HepG2 (cell line): ENCODE data around the gene MSMO1. TPM values are rescaled to one million over a fixed set of nuclear protein-coding genes. Genes with fewer than 3 reads are reported as not detected.

Source experiments
- ASH2L ChIP-seq: fragments of 300-600, 200-600 bp; sonication (generic); IDR thresholded peaks from 2 replicates; pipeline ENCODE4 v1.7.0; 2017; ENCODE audit warnings: low read depth, mild to moderate bottlenecking, moderate library complexity, mixed read lengths, low read length; ENCODE audit not compliant: insufficient read length
- FLYWCH1 ChIP-seq: sonication (generic); formaldehyde crosslinking; IDR thresholded peaks from 2 replicates; pipeline ENCODE4 v1.8.1; 2023; ENCODE audit warnings: mild to moderate bottlenecking, missing genetic modification reagents
- FOXA3 ChIP-seq: IDR thresholded peaks from 2 replicates; pipeline ENCODE4 v1.6.1; 2016; ENCODE audit warnings: missing genetic modification reagents, missing compliant biosample characterization
- JDP2 ChIP-seq: sonication (generic); formaldehyde crosslinking; IDR thresholded peaks from 2 replicates; pipeline ENCODE4 v1.8.1; 2022; ENCODE audit warnings: missing genetic modification reagents, borderline replicate concordance
- KAT8 ChIP-seq: IDR thresholded peaks from 2 replicates; pipeline ENCODE4 v1.6.1; 2016; ENCODE audit warnings: missing genetic modification reagents, missing compliant biosample characterization
- NFE2L2 ChIP-seq: fragments of 150-350 bp; IDR thresholded peaks from 2 replicates; pipeline ENCODE4 v1.6.1; 2014; ENCODE audit warnings: low read length
- PATZ1 ChIP-seq: sonication (generic); formaldehyde crosslinking; IDR thresholded peaks from 2 replicates; pipeline ENCODE4 v1.4.0; 2020; ENCODE audit warnings: missing genetic modification reagents
- PHF5A ChIP-seq: IDR thresholded peaks from one replicate; pipeline ENCODE4 v1.6.1; 2018; ENCODE audit warnings: low read depth, missing genetic modification reagents; ENCODE audit not compliant: unreplicated experiment
- STAT5B ChIP-seq: sonication (generic); formaldehyde crosslinking; IDR thresholded peaks from 2 replicates; pipeline ENCODE4 v1.4.0; 2020; ENCODE audit warnings: missing genetic modification reagents
- USF2 ChIP-seq, 2 experiments: sonication (generic) in 1 of 2; formaldehyde crosslinking in 1 of 2; IDR thresholded peaks; 2 replicates each; pipeline versions ENCODE4 v1.5.1 to v1.6.1; 2011 to 2020; ENCODE audit warnings: borderline replicate concordance in 1 of 2, low read depth in 1 of 2, low read length in 1 of 2, mild to moderate bottlenecking in 1 of 2, missing genetic modification reagents in 1 of 2, moderate library complexity in 1 of 2
- polyA plus RNA-seq, 8 experiments: library from polyadenylated mRNA; depleted of rRNA in 3 of 8; stranded (reverse) in 7 of 8; unstranded in 1 of 8; fragments of >200 nt; fragmentation: Illumina TruSeq in 4 of 8; extraction: Trizol in 4 of 8; gene quantifications; 2 replicates each; pipeline versions ENCODE4 v1.2.1 to v1.2.3, GENCODE V29; 2011 to 2016; ENCODE audit warnings: low read depth in 4 of 8, missing spikeins in 1 of 8, mixed read lengths in 1 of 8; ENCODE audit not compliant: insufficient read depth in 1 of 8
- total RNA-seq, 5 experiments: library from RNA; depleted of rRNA; stranded (reverse); fragments of >200 nt; fragmentation: Illumina TruSeq; extraction: Trizol; gene quantifications; 2 replicates each; pipeline ENCODE4 v1.2.3, GENCODE V29; 2016; ENCODE audit warnings: low read depth in 1 of 5
- TF ChIP-seq, protein P1 (sequence below): IDR thresholded peaks from 2 replicates; pipeline ENCODE4 v1.6.1; 2016
- TF ChIP-seq, protein P2 (sequence below): sonication (generic); formaldehyde crosslinking; IDR thresholded peaks from 2 replicates; pipeline ENCODE4 v1.8.0; 2022; ENCODE audit warnings: mild to moderate bottlenecking, missing genetic modification reagents, moderate library complexity
- TF ChIP-seq, protein P3 (sequence below): sonication (generic); IDR thresholded peaks from 2 replicates; pipeline ENCODE4 v1.6.1; 2016; ENCODE audit warnings: low read depth, borderline replicate concordance
- TF ChIP-seq, protein P4 (sequence below), 2 experiments: sonication (generic) in 1 of 2; formaldehyde crosslinking in 1 of 2; IDR thresholded peaks; 2 replicates each; pipeline versions ENCODE4 v1.4.0 to v1.6.1; 2016 to 2020; ENCODE audit warnings: borderline replicate concordance in 1 of 2, low read depth in 1 of 2, mild to moderate bottlenecking in 1 of 2, missing genetic modification reagents in 1 of 2
- TF ChIP-seq, protein P5 (sequence below): IDR thresholded peaks from 2 replicates; pipeline ENCODE4 v1.6.1; 2016; ENCODE audit warnings: missing compliant biosample characterization, missing genetic modification reagents, borderline replicate concordance

The MSMO1 gene
- total and polyA plus RNA-seq, 2 of the 13 experiments (the other 11 are each of a cell fraction or from before 2014, with no cell fraction given) = 98.1 to 216 TPM

DNA sequence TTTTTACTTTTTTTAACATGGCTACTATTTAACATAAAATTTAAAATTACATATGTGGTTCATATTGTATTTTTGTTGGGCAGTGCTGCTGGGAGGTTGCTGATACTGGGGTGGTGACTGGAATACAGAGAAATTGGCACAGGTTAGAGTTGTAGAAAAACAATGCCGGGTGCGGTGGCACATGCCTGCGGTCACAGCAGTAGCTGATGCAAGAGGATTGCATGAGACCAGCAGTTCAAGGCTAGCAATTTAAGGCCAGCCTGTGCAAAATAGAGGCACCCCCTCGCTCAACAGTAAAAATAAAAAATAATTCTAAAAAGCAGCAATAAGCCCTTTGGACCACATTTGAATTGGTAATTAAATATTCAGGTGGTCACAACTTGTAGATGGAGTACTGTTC lies 39.6 kb downstream of the MSMO1 start (continued):
- peak; percentile 65; the same call in 1 of the 2 replicates for TF ChIP-seq PATZ1 (CRISPR knock-in tag)
- no peak for TF ChIP-seq PHF5A (CRISPR knock-in tag)
- TF ChIP-seq, protein P1, sequence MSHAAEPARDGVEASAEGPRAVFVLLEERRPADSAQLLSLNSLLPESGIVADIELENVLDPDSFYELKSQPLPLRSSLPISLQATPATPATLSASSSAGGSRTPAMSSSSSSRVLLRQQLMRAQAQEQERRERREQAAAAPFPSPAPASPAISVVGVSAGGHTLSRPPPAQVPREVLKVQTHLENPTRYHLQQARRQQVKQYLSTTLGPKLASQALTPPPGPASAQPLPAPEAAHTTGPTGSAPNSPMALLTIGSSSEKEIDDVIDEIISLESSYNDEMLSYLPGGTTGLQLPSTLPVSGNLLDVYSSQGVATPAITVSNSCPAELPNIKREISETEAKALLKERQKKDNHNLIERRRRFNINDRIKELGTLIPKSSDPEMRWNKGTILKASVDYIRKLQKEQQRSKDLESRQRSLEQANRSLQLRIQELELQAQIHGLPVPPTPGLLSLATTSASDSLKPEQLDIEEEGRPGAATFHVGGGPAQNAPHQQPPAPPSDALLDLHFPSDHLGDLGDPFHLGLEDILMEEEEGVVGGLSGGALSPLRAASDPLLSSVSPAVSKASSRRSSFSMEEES = peak; percentile 76; the same call in 1 of the 2 replicates
- TF ChIP-seq KAT8 (CRISPR knock-in tag) = peak; percentile 50
- TF ChIP-seq FOXA3 = peak; percentile 62
- TF ChIP-seq STAT5B (CRISPR knock-in tag) = no peak
- TF ChIP-seq, protein P2, sequence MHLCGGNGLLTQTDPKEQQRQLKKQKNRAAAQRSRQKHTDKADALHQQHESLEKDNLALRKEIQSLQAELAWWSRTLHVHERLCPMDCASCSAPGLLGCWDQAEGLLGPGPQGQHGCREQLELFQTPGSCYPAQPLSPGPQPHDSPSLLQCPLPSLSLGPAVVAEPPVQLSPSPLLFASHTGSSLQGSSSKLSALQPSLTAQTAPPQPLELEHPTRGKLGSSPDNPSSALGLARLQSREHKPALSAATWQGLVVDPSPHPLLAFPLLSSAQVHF (CRISPR knock-in tag) = no peak
- TF ChIP-seq, protein P3, sequence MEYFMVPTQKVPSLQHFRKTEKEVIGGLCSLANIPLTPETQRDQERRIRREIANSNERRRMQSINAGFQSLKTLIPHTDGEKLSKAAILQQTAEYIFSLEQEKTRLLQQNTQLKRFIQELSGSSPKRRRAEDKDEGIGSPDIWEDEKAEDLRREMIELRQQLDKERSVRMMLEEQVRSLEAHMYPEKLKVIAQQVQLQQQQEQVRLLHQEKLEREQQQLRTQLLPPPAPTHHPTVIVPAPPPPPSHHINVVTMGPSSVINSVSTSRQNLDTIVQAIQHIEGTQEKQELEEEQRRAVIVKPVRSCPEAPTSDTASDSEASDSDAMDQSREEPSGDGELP = peak; percentile 40; the same call in 1 of the 2 replicates
- no peak for TF ChIP-seq JDP2 (CRISPR knock-in tag)
- TF ChIP-seq ASH2L = no peak
- no peak for TF ChIP-seq FLYWCH1 (CRISPR knock-in tag)
- TF ChIP-seq, protein P4, sequence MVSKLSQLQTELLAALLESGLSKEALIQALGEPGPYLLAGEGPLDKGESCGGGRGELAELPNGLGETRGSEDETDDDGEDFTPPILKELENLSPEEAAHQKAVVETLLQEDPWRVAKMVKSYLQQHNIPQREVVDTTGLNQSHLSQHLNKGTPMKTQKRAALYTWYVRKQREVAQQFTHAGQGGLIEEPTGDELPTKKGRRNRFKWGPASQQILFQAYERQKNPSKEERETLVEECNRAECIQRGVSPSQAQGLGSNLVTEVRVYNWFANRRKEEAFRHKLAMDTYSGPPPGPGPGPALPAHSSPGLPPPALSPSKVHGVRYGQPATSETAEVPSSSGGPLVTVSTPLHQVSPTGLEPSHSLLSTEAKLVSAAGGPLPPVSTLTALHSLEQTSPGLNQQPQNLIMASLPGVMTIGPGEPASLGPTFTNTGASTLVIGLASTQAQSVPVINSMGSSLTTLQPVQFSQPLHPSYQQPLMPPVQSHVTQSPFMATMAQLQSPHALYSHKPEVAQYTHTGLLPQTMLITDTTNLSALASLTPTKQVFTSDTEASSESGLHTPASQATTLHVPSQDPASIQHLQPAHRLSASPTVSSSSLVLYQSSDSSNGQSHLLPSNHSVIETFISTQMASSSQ (IDR thresholded peaks at IDR 0.05; ENCODE audit: low read depth) = no peak
- TF ChIP-seq, protein P4 (CRISPR knock-in tag; IDR thresholded peaks at IDR 0.05; ENCODE audit: borderline replicate concordance) = peak; percentile 30; the same call in 1 of the 2 replicates
- TF ChIP-seq USF2 (IDR thresholded peaks at IDR 0.05; ENCODE audit: low read depth, low read length) = no peak
- no peak for TF ChIP-seq USF2 (CRISPR knock-in tag; IDR thresholded peaks at IDR 0.05; ENCODE audit: borderline replicate concordance)
- TF ChIP-seq, protein P5, sequence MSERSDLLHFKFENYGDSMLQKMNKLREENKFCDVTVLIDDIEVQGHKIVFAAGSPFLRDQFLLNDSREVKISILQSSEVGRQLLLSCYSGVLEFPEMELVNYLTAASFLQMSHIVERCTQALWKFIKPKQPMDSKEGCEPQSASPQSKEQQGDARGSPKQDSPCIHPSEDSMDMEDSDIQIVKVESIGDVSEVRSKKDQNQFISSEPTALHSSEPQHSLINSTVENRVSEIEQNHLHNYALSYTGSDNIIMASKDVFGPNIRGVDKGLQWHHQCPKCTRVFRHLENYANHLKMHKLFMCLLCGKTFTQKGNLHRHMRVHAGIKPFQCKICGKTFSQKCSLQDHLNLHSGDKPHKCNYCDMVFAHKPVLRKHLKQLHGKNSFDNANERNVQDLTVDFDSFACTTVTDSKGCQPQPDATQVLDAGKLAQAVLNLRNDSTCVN = no peak
- no peak for TF ChIP-seq NFE2L2
